H1 (cell line): Measurements from ENCODE around the gene UMAD1. TPM values are rescaled to one million over a fixed set of nuclear protein-coding genes. Genes with fewer than 3 reads are reported as not detected.

ENCODE experiments used
- CEBPB ChIP-seq: IDR thresholded peaks from 2 replicates; pipeline ENCODE4 v1.6.1; 2012; ENCODE audit warnings: low read depth, low read length
- EZH2 ChIP-seq: fragments of 200-600 bp; sonication (generic); IDR thresholded peaks from 2 replicates; pipeline ENCODE4 v1.7.1; 2012; ENCODE audit warnings: low read depth, mild to moderate bottlenecking, moderate library complexity, low read length, inconsistent platforms; ENCODE audit not compliant: severe bottlenecking
- MAFK ChIP-seq: IDR thresholded peaks from 2 replicates; pipeline ENCODE4 v1.6.1; 2012; ENCODE audit warnings: low read depth, mild to moderate bottlenecking, improper control_type of control experiment, low read length
- POU5F1 ChIP-seq: IDR thresholded peaks from 2 replicates; pipeline ENCODE4 v1.6.1; 2011; ENCODE audit warnings: low read depth, mild to moderate bottlenecking, low read length, moderate library complexity
- SAP30 ChIP-seq: fragments of 300-600 bp; sonication (generic); IDR thresholded peaks from 2 replicates; pipeline ENCODE4 v1.7.1; 2012; ENCODE audit warnings: low read length, moderate library complexity, mild to moderate bottlenecking, inconsistent platforms; ENCODE audit not compliant: insufficient read depth, insufficient replicate concordance
- SP4 ChIP-seq: IDR thresholded peaks from 2 replicates; pipeline ENCODE4 v1.6.1; 2012; ENCODE audit warnings: low read length, inconsistent platforms
- polyA plus RNA-seq, 7 experiments: library from polyadenylated mRNA; depleted of rRNA in 3 of 7; stranded (reverse) in 5 of 7; unstranded in 2 of 7; fragments of >200 nt in 5 of 7; fragments of 200-250 nt in 2 of 7; gene quantifications; 1 replicate in 5 of 7; 2 replicates in 1 of 7; 4 replicates in 1 of 7; pipeline versions ENCODE4 v1.2.1 to v1.2.3, GENCODE V29; 2011 to 2013; ENCODE audit warnings: missing spikeins in 2 of 7, mixed read lengths in 2 of 7
- total RNA-seq: library from RNA; stranded (reverse); fragmentation: NEBNext Ultra II Directional; extraction: Animal tissue kit (Norgen Biotek cat#: 25700); gene quantifications from 2 replicates; pipeline ENCODE4 v1.2.1, GENCODE V29; 2021

UMAD1 gene
- total and polyA plus RNA-seq, 2 of the 8 experiments (the other 6 are each of a cell fraction or from before 2014, with no cell fraction given), result 10.4 to 12.3 TPM

- TF ChIP-seq MAFK, result no peak
- TF ChIP-seq POU5F1, result no peak
- no peak for TF ChIP-seq SAP30
- TF ChIP-seq CEBPB, result no peak
- no peak for TF ChIP-seq EZH2
- no peak for TF ChIP-seq SP4
Measured at GRCh38 chr7:7832518-7832917, 192.0 kb downstream of the UMAD1 start (continued).
